ENCODE results near the gene CEND1. TPM values are rescaled to one million over a fixed set of nuclear protein-coding genes. Genes with fewer than 3 reads are reported as not detected.
A peak's percentile ranks its signal among the peaks of the same experiment; 100 is the strongest.

CEND1 gene
- total and polyA plus RNA-seq, 2 of the 13 experiments (the other 11 are each of a cell fraction or from before 2014, with no cell fraction given) = not detected

DNA sequence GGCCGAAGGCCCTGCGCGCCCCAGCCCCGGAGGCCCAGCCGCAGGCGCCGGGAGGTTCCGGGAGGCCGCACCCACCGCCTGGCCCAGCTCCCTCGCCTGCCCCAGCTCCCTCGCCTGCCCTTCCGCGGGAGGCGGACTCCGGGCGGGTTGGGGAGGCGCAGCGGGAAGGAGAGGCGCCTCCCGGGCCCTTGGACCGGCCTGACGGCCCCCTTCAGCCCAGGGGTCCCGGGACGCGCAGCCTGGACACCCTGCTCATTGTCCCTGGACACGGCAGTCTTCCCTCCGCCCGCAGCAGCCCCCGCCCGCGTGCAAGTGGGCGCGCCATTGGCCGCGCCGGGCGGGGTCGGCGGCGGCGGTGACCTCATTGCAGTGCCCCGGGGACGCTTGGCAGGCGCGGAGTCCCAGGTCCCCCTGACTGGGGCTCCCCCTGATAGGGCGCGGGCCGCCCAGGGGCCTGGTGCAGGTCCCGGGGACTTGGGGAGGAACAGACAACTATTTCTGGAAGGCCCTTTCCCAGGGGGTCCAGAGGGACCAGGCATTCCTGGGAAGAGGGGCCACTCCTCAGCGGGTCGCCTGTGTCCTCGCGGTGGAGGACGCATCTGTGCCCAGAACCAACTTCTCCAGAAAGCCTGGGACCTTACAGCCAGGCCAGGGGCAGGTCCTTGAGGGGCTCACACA lies 43.4 kb upstream of the CEND1 start:
- peak overlapping the region; percentile 61 for H3K27ac ChIP-seq (ENCODE audit: extremely low read length, insufficient read depth, low read length)
- H4K20me1 ChIP-seq (ENCODE audit: insufficient read depth, low read length) = peaks cover 9% of the 10 kb centered on the region; the same call in 1 of the 2 replicates
- in situ Hi-C loops (cut with HindIII; ENCODE audit: extremely low pct_ligation_motif_present, low pct_unique_long_range_greater_than_20kb) (no loop called here), intact Hi-C loops (cut with micrococcal nuclease; ENCODE audit: unreplicated experiment) (no loop called here)
- FAIRE-seq (no peak), DNase-seq (ENCODE audit: low spot score) (no peak), ATAC-seq (peak; percentile 7)
- WGBS (ENCODE audit: low lambda C conversion rate) = no CpG with 5 or more reads among the region's 55 CpGs
- POLR2A ChIA-PET = interaction anchor here (0.6 to 16.1 kb wide), 4 partner anchors 8 to 27 kb away, joined by 5 to 264 read pairs (median 74); partner anchors contain the start of genes PNPLA2, POLR2L, RPLP2 and TSPAN4
- H3K4me1 ChIP-seq (ENCODE audit: insufficient read depth, low read length) = peaks cover 75% of the 10 kb centered on the region
- H3K9me3 ChIP-seq (ENCODE audit: low read length) = no peaks in the 10 kb centered on the region
- H3K4me2 ChIP-seq (ENCODE audit: low read depth, low read length) = peak overlapping the region; percentile 81
- H3K9ac ChIP-seq (ENCODE audit: insufficient read depth, low read depth, low read length) = peak overlapping the region; percentile 85
- H3K79me2 ChIP-seq (ENCODE audit: insufficient read depth, low read length) = peaks cover 11% of the 10 kb centered on the region
- no peak overlapping the region for H2AFZ ChIP-seq (ENCODE audit: low read length)
- CTCF ChIA-PET (ENCODE audit: low intra/inter-chr PET ratio, low total read pairs) = no interaction called here
- H3K36me3 ChIP-seq (replicated peaks in 1 of 2; ENCODE audit: control insufficient read depth in 1 of 2, insufficient read depth in 2 of 2, low read length in 2 of 2) = peaks cover 4 to 14% of the 10 kb centered on the region in 2 experiments; a peak in 3 of 5 replicates
- H3K27me3 ChIP-seq (ENCODE audit: control insufficient read depth in 1 of 2, insufficient read depth in 2 of 2, low read length in 2 of 2) = no peaks in the 10 kb centered on the region
- peak overlapping the region; percentile 71 to 81 (median 77) for H3K4me3 ChIP-seq (replicated peaks in 1 of 3; ENCODE audit: insufficient read depth in 1 of 3, low read depth in 2 of 3, low read length in 3 of 3)
- BruUV-seq (replicated peaks) = no TSS peak
- TF ChIP-seq POLR2G (IDR thresholded peaks at IDR 0.05; ENCODE audit: low read depth, low read length) (0 out of 2 replicates have a peak, but pooled peaks have one; percentile 36), ARNT (IDR thresholded peaks at IDR 0.05) (no peak), ASH2L (IDR thresholded peaks at IDR 0.05; ENCODE audit: insufficient read length, low read depth, low read length) (no peak), ZNF382 (CRISPR knock-in tag; IDR thresholded peaks at IDR 0.05; ENCODE audit: borderline replicate concordance) (no peak), SP1 (IDR thresholded peaks at IDR 0.05) (no peak), SP1 (CRISPR knock-in tag; IDR thresholded peaks at IDR 0.05) (no peak), IRX3 (CRISPR knock-in tag; IDR thresholded peaks at IDR 0.05; ENCODE audit: borderline replicate concordance, low read depth) (no peak), NCOA5 (CRISPR knock-in tag; IDR thresholded peaks at IDR 0.05) (no peak), NR1H2 (CRISPR knock-in tag; IDR thresholded peaks at IDR 0.05; ENCODE audit: borderline replicate concordance, low read depth) (no peak), RFX5 (IDR thresholded peaks at IDR 0.05; ENCODE audit: low read depth, low read length) (no peak), ZNF589 (CRISPR knock-in tag; conservative IDR thresholded peaks at IDR 0.05) (no peak), MIER2 (CRISPR knock-in tag; IDR thresholded peaks at IDR 0.05) (no peak), ZNF607 (CRISPR knock-in tag; IDR thresholded peaks at IDR 0.05; ENCODE audit: borderline replicate concordance) (no peak), RARA (CRISPR knock-in tag; IDR thresholded peaks at IDR 0.05) (0 out of 2 replicates have a peak, but pooled peaks have one; percentile 9), SALL1 (CRISPR knock-in tag; IDR thresholded peaks at IDR 0.05) (no peak), ZNF788 (CRISPR knock-in tag; IDR thresholded peaks at IDR 0.05; ENCODE audit: borderline replicate concordance) (no peak), KLF13 (CRISPR knock-in tag; IDR thresholded peaks at IDR 0.05) (no peak)
- TF ChIP-seq, protein P1, sequence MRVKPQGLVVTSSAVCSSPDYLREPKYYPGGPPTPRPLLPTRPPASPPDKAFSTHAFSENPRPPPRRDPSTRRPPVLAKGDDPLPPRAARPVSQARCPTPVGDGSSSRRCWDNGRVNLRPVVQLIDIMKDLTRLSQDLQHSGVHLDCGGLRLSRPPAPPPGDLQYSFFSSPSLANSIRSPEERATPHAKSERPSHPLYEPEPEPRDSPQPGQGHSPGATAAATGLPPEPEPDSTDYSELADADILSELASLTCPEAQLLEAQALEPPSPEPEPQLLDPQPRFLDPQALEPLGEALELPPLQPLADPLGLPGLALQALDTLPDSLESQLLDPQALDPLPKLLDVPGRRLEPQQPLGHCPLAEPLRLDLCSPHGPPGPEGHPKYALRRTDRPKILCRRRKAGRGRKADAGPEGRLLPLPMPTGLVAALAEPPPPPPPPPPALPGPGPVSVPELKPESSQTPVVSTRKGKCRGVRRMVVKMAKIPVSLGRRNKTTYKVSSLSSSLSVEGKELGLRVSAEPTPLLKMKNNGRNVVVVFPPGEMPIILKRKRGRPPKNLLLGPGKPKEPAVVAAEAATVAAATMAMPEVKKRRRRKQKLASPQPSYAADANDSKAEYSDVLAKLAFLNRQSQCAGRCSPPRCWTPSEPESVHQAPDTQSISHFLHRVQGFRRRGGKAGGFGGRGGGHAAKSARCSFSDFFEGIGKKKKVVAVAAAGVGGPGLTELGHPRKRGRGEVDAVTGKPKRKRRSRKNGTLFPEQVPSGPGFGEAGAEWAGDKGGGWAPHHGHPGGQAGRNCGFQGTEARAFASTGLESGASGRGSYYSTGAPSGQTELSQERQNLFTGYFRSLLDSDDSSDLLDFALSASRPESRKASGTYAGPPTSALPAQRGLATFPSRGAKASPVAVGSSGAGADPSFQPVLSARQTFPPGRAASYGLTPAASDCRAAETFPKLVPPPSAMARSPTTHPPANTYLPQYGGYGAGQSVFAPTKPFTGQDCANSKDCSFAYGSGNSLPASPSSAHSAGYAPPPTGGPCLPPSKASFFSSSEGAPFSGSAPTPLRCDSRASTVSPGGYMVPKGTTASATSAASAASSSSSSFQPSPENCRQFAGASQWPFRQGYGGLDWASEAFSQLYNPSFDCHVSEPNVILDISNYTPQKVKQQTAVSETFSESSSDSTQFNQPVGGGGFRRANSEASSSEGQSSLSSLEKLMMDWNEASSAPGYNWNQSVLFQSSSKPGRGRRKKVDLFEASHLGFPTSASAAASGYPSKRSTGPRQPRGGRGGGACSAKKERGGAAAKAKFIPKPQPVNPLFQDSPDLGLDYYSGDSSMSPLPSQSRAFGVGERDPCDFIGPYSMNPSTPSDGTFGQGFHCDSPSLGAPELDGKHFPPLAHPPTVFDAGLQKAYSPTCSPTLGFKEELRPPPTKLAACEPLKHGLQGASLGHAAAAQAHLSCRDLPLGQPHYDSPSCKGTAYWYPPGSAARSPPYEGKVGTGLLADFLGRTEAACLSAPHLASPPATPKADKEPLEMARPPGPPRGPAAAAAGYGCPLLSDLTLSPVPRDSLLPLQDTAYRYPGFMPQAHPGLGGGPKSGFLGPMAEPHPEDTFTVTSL (CRISPR knock-in tag; IDR thresholded peaks at IDR 0.05; ENCODE audit: borderline replicate concordance) = no peak
- TF ChIP-seq, protein P2, sequence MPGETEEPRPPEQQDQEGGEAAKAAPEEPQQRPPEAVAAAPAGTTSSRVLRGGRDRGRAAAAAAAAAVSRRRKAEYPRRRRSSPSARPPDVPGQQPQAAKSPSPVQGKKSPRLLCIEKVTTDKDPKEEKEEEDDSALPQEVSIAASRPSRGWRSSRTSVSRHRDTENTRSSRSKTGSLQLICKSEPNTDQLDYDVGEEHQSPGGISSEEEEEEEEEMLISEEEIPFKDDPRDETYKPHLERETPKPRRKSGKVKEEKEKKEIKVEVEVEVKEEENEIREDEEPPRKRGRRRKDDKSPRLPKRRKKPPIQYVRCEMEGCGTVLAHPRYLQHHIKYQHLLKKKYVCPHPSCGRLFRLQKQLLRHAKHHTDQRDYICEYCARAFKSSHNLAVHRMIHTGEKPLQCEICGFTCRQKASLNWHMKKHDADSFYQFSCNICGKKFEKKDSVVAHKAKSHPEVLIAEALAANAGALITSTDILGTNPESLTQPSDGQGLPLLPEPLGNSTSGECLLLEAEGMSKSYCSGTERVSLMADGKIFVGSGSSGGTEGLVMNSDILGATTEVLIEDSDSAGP (CRISPR knock-in tag; IDR thresholded peaks at IDR 0.05; ENCODE audit: borderline replicate concordance) = no peak

Measured in HepG2 (cell line).